Stimulated activated CD8-positive, alpha-beta memory T cell treated with anti-CD3 and anti-CD28 coated beads, Interleukin-15, amount 100 ng/mL, for 4 hours (primary cell): ENCODE results near the gene CCL4L2.
"Not testable (repeated sequence)": the region's sequence is repeated elsewhere in the genome, so short reads cannot be mapped to it uniquely, and the experiment has no call there.

ENCODE experiments used
- DNase-seq, 2 donors: peaks; one replicate each; pipeline ENCODE4 v3.0.0-alpha.2; 2020; ENCODE audit warnings: low read depth in 2 of 2

Gene CCL4L2

DNA sequence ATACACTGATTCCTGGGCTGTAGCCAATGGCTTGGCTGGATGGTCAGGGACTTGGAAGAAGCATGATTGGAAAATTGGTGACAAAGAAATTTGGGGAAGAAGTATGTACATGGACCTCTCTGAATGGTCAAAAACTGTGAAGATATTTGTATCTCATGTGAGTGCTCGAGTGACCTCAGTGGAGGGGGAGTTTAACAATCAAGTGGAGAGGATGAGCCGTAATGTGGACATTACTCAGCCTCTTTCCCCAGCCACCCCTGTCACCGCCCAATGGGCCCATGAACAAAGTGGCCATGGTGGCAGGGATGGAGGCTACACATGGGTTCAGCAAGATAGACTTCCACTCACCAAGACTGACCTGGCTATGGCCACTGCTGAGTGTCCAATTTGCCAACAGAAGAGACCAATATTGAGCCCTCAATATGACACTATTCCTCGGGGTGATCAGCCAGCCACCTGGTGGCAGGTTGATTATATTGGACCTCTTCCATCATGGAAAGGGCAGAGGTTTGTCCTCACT, 10.8 kb downstream of the CCL4L2 start:
- not testable (repeated sequence) for DNase-seq

DNA sequence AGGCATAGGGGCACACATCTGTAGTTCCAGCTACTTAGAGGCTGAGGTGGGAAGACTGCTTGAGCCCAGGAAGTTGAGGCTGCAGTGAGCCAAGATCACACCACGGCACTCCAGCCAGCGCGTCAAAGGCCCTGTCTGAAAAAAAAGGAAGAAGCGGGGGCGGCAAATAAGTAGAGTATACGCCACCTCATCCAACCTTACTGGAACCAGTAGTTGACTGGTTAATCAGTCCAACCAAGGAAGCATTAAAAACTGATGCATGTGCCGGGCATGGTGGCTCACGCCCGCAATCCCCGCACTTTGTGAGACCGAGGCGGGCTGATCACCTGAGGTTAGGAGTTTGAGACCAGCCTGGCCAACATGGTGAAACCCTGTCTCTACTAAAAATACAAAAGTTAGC, 12.1 kb downstream of the CCL4L2 start:
- not testable (repeated sequence) for DNase-seq

DNA sequence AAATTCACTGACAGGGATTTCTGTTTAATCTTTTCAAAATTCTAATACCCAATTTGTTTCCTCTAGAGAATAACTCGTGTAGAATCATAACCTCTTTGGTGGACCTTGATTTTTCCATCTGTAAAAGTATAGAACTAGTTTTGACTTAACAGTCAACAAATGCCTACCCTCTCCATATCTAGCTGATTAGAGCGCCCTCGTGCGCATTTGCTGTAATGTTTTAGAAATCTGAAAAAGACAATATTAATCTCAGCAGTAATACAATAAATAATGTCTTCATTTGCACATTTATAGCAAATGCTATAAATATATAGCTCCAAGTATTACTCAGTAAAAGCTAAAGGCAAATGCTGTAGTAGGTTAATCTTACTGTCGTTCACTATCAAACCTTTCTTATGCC, 18.8 kb downstream of the CCL4L2 start:
- DNase-seq: not testable (repeated sequence)

DNA sequence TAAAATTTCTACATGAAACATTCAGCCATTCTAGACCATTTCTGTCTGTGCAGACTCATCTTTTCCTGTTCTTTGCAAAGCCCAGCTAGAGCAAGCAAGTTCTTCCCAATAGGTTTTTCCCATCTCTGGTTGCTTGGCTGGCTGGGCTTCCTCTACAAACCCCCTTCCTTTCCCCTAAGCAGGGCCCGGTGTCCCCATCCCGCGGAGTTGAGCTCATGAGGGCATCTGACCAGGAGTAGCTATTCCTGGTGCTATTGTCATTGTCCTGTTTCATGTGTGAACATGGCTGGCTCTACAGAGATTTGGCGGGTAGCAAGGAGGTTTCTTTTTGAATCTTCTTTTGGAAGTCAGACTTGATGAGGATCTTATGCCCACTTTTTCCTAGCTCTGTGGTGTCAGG, 31.2 kb downstream of the CCL4L2 start:
- DNase-seq: not testable (repeated sequence)
